Measurements from ENCODE around the gene PSMD9. TPM values are rescaled to one million over a fixed set of nuclear protein-coding genes. Genes with fewer than 3 reads are reported as not detected.
"Not testable (repeated sequence)": the region's sequence is repeated elsewhere in the genome, so short reads cannot be mapped to it uniquely, and the experiment has no call there.

PSMD9 gene
- total RNA-seq, 1 experiment from 2014 or later = 86.4 TPM

GRCh38 chr12:121849211-121849610 is 39.4 kb upstream of the PSMD9 start:
- ChIA-PET POLR2A (ENCODE audit: low non-redundant PET) (no interaction called here), CTCF (no interaction called here)

GRCh38 chr12:121849665-121850064 is 38.9 kb upstream of the PSMD9 start:
- Histone ChIP-seq H3K27me3 (replicated peaks; ENCODE audit: insufficient read depth, low read depth, low read length, poor library complexity) (no peaks in the 10 kb centered on the region), H3K27ac (ENCODE audit: low read depth, low read length, poor library complexity, severe bottlenecking) (no peak overlapping the region), H3K4me3 (ENCODE audit: low read depth, low read length, poor library complexity, severe bottlenecking) (no peak overlapping the region), H3K36me3 (ENCODE audit: insufficient read depth, low read length, poor library complexity, severe bottlenecking) (no peaks in the 10 kb centered on the region), H3K9me3 (ENCODE audit: low read depth, low read length, poor library complexity, severe bottlenecking) (no peaks in the 10 kb centered on the region), H3K4me1 (ENCODE audit: insufficient read depth, low read length, poor library complexity, severe bottlenecking) (no peaks in the 10 kb centered on the region)
- POLR2A ChIA-PET (ENCODE audit: low non-redundant PET) = no interaction called here
- TF ChIP-seq CTCF (conservative IDR thresholded peaks at IDR 0.05; ENCODE audit: low read depth, low read length) (no peak), EZH2 (IDR thresholded peaks at IDR 0.05; ENCODE audit: borderline replicate concordance, low read depth, low read length, poor library complexity, severe bottlenecking) (no peak)
- CTCF ChIA-PET = no interaction called here
- intact Hi-C loops (cut with micrococcal nuclease; ENCODE audit: unreplicated experiment) = no loop called here
- no TSS peak for BruUV-seq (replicated peaks)
- DNase-seq (ENCODE audit: low spot score) = no peak

More at GRCh38 chr12:121849211-121849610, 39.4 kb upstream of the PSMD9 start:
- Histone ChIP-seq H3K36me3 (ENCODE audit: insufficient read depth, low read length, poor library complexity, severe bottlenecking) (no peaks in the 10 kb centered on the region), H3K4me1 (ENCODE audit: insufficient read depth, low read length, poor library complexity, severe bottlenecking) (no peaks in the 10 kb centered on the region), H3K27me3 (replicated peaks; ENCODE audit: insufficient read depth, low read depth, low read length, poor library complexity) (no peaks in the 10 kb centered on the region), H3K9me3 (ENCODE audit: low read depth, low read length, poor library complexity, severe bottlenecking) (no peaks in the 10 kb centered on the region), H3K27ac (ENCODE audit: low read depth, low read length, poor library complexity, severe bottlenecking) (no peak overlapping the region), H3K4me3 (ENCODE audit: low read depth, low read length, poor library complexity, severe bottlenecking) (no peak overlapping the region)
- TF ChIP-seq EZH2 (IDR thresholded peaks at IDR 0.05; ENCODE audit: borderline replicate concordance, low read depth, low read length, poor library complexity, severe bottlenecking) (no peak), CTCF (conservative IDR thresholded peaks at IDR 0.05; ENCODE audit: low read depth, low read length) (no peak)
- no TSS peak for BruUV-seq (replicated peaks)
- intact Hi-C loops (cut with micrococcal nuclease; ENCODE audit: unreplicated experiment) = no loop called here
- DNase-seq (ENCODE audit: low spot score) = no peak

- POLR2A ChIA-PET (ENCODE audit: low non-redundant PET); H3K4me3 ChIP-seq (ENCODE audit: low read depth, low read length, poor library complexity, severe bottlenecking); DNase-seq (ENCODE audit: low spot score); CTCF ChIA-PET; H3K36me3 ChIP-seq (ENCODE audit: insufficient read depth, low read length, poor library complexity, severe bottlenecking); H3K27me3 ChIP-seq (replicated peaks; ENCODE audit: insufficient read depth, low read depth, low read length, poor library complexity); H3K9me3 ChIP-seq (ENCODE audit: low read depth, low read length, poor library complexity, severe bottlenecking); H3K4me1 ChIP-seq (ENCODE audit: insufficient read depth, low read length, poor library complexity, severe bottlenecking); intact Hi-C loops (cut with micrococcal nuclease; ENCODE audit: unreplicated experiment); H3K27ac ChIP-seq (ENCODE audit: low read depth, low read length, poor library complexity, severe bottlenecking); BruUV-seq (replicated peaks): not testable (repeated sequence)
These were observed 36.2 kb upstream of the PSMD9 start for GRCh38 chr12:121852392-121852791.

GRCh38 chr12:121857322-121858246 is 31.0 kb upstream of the PSMD9 start:
- Histone ChIP-seq H3K27me3 (replicated peaks; ENCODE audit: insufficient read depth, low read depth, low read length, poor library complexity) (no peaks in the 10 kb centered on the region), H3K36me3 (ENCODE audit: insufficient read depth, low read length, poor library complexity, severe bottlenecking) (no peaks in the 10 kb centered on the region), H3K9me3 (ENCODE audit: low read depth, low read length, poor library complexity, severe bottlenecking) (no peaks in the 10 kb centered on the region), H3K4me1 (ENCODE audit: insufficient read depth, low read length, poor library complexity, severe bottlenecking) (no peaks in the 10 kb centered on the region), H3K4me3 (ENCODE audit: low read depth, low read length, poor library complexity, severe bottlenecking) (no peak overlapping the region), H3K27ac (ENCODE audit: low read depth, low read length, poor library complexity, severe bottlenecking) (no peak overlapping the region)
- CTCF ChIA-PET = no interaction called here
- no peak for DNase-seq (ENCODE audit: low spot score)
- BruUV-seq (replicated peaks) = no TSS peak
- POLR2A ChIA-PET (ENCODE audit: low non-redundant PET) = no interaction called here
- intact Hi-C loops (cut with micrococcal nuclease; ENCODE audit: unreplicated experiment) = no loop called here
- TF ChIP-seq EZH2 (IDR thresholded peaks at IDR 0.05; ENCODE audit: borderline replicate concordance, low read depth, low read length, poor library complexity, severe bottlenecking) = no peak
- TF ChIP-seq CTCF (conservative IDR thresholded peaks at IDR 0.05; ENCODE audit: low read depth, low read length) = no peak
